ENCODE measurements around the gene ICA1L. TPM values are rescaled to one million over a fixed set of nuclear protein-coding genes. Genes with fewer than 3 reads are reported as not detected.
A peak's percentile ranks its signal among the peaks of the same experiment; 100 is the strongest.
"Not testable (repeated sequence)": the region's sequence is repeated elsewhere in the genome, so short reads cannot be mapped to it uniquely, and the experiment has no call there.

The ICA1L gene
- total and polyA plus RNA-seq, 12 donors = 7.2 to 17.5 (median 8.4) TPM

DNA sequence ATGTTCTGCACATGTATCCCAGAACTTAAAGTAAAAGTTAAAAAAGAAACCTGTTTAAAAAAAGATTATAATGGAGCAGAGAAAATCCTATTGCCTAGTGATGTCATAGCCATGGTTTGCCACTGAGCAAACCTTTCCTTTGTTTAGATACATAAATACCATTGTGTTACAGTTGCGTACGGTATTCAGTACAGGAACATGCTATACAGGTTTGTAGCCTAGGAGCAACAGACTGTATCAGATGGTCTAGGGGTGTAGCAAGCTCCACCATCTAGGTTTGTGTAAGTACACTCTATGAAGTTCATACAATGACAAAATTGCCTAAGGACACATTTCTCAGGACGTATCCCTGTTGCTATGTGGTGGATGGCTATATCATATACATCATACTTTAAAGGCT lies 13.0 kb downstream of the ICA1L start:
- intact Hi-C loops (cut with DNase I) = no loop called here
- Histone ChIP-seq H3K4me1 (replicated peaks in 1 of 2) (no peaks in the 10 kb centered on the region), H3K36me3 (replicated peaks in 1 of 2) (no peaks in the 10 kb centered on the region), H3K27ac (no peak overlapping the region), H3K9me3 (replicated peaks in 1 of 3) (no peaks in the 10 kb centered on the region), H3K27me3 (no peaks in the 10 kb centered on the region), H3K4me3 (no peak overlapping the region)
- WGBS, 4 donors = 61 to 95% (median 82%) methylated on average over 3 of the region's 3 CpGs
- TF ChIP-seq POLR2A (IDR thresholded peaks at IDR 0.05) (no peak), CTCF (IDR thresholded peaks at IDR 0.05) (no peak)
- DNase-seq = no peak

DNA sequence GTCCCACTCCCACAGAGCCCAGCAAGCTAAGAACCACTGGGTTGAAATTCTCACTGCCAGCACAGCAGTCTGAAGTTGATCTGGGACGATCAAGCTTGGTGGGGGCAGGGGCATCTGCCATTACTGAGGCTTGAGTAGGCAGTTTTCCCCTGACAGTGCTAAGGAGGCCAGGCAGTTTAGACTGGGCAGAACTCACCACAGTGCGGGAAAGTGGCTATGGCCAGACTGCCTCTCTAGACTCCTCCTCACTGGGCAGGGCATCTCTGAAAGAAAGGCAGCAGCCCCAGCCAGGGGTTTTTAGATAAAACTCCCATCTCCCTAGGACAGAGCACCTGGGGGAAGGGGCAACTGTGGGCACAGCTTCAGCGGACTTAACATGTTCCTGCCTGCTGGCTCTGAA lies 22.2 kb downstream of the ICA1L start:
- H3K27ac ChIP-seq; H3K4me1 ChIP-seq (replicated peaks in 1 of 2); H3K36me3 ChIP-seq (replicated peaks in 1 of 2); DNase-seq; H3K27me3 ChIP-seq; H3K4me3 ChIP-seq; intact Hi-C loops (cut with DNase I); H3K9me3 ChIP-seq (replicated peaks in 1 of 3): not testable (repeated sequence)
- WGBS, 4 donors = 36 to 84% (median 73%) methylated on average over 2 to 3 of the region's 3 CpGs

DNA sequence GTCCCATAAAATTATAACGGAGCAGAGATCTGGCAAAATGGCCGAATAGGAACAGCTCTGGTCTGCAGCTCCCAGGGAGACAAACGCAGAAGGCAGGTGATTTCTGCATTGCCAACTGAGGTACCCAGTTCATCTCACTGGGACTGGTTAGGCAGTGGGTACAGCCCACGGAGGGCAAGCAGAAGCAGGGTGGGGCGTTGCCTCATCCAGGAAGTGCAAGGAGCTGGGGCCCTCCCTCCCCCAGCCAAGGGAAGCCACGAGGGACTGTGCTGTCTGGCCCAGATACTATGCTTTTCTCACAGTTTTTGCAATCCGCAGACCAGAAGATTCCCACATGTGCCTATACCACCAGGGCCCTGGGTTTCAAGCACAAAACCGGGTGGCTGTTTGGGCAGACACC lies 22.8 kb downstream of the ICA1L start:
- Histone ChIP-seq H3K27me3 (no peaks in the 10 kb centered on the region), H3K36me3 (replicated peaks in 1 of 2) (no peaks in the 10 kb centered on the region), H3K27ac (no peak overlapping the region), H3K4me3 (no peak overlapping the region), H3K4me1 (replicated peaks in 1 of 2) (no peaks in the 10 kb centered on the region), H3K9me3 (replicated peaks in 1 of 3) (no peaks in the 10 kb centered on the region)
- TF ChIP-seq CTCF (IDR thresholded peaks at IDR 0.05) (no peak), POLR2A (IDR thresholded peaks at IDR 0.05) (no peak)
- peak in 4 of 7 donors; percentile 11 to 29 (median 22) for DNase-seq
- intact Hi-C loops (cut with DNase I) = no loop called here
- 71 to 81% (median 79%) methylated on average over 7 to 8 of the region's 8 CpGs for WGBS, 4 donors

DNA sequence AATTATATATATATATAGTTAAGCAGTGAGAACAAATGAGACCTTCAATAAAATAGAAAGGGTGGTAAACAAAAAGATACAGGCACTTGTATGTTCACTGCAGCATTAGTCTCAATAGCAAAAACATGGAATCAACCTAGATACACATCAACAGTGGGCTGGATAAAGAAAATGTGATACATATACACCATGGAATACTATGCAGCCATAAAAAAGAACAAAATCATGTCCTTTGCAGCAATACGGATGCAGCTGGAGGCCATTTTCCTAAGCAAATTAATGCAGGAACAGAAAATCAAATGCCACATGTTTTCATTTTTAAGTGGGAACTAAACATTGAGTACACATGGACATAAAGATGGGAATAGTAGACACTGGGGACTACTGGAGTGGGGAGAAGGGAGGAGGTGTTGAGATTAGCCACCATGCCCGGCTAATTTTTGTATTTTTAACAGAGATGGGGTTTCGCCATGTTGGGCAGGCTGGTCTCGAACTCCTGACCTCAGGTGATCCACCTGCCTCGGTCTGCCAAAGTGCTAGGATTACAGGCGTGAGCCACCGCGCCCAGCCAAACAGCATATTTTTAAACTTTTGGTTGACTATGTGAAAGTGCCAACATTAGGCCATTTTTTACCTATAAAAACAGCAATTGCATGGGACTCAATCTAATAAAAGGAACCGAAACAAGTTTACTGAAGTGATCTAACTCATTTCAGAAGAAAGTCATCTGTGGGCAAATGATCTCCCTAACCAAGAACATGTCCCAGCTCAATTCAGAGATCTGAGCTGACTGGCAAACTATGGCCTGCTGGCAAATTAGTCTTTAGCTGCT lies 23.7 kb downstream of the ICA1L start:
- no peaks in the 10 kb centered on the region for H3K4me1 ChIP-seq (replicated peaks in 1 of 2)
- no peaks in the 10 kb centered on the region for H3K9me3 ChIP-seq (replicated peaks in 1 of 3)
- WGBS, 4 donors = 80 to 96% (median 88%) methylated on average over 9 of the region's 9 CpGs
- no peaks in the 10 kb centered on the region for H3K36me3 ChIP-seq (replicated peaks in 1 of 2)
- H3K4me3 ChIP-seq = no peak overlapping the region
- no peaks in the 10 kb centered on the region for H3K27me3 ChIP-seq
- intact Hi-C loops (cut with DNase I) = no loop called here
- DNase-seq = no peak
- TF ChIP-seq CTCF (IDR thresholded peaks at IDR 0.05) = no peak
- no peak for TF ChIP-seq POLR2A (IDR thresholded peaks at IDR 0.05)
- H3K27ac ChIP-seq = no peak overlapping the region

- no peaks in the 10 kb centered on the region for H3K9me3 ChIP-seq (replicated peaks in 1 of 3)
- H3K36me3 ChIP-seq (replicated peaks in 1 of 2) = no peaks in the 10 kb centered on the region
- TF ChIP-seq POLR2A (IDR thresholded peaks at IDR 0.05) (no peak), CTCF (IDR thresholded peaks at IDR 0.05) (no peak)
- H3K27me3 ChIP-seq = no peaks in the 10 kb centered on the region
- H3K27ac ChIP-seq = no peak overlapping the region
- H3K4me1 ChIP-seq (replicated peaks in 1 of 2) = no peaks in the 10 kb centered on the region
- H3K4me3 ChIP-seq = no peak overlapping the region
- intact Hi-C loops (cut with DNase I) = no loop called here
- no peak for DNase-seq
- WGBS, 4 donors = 65 to 74% (median 72%) methylated on average over 2 of the region's 2 CpGs
Observed at GRCh38 chr2:202844656-202845055, 26.9 kb downstream of the ICA1L start.

All from adrenal gland (tissue), 12 donors.